Measurements from ENCODE around the gene OOSP4B. TPM values are rescaled to one million over a fixed set of nuclear protein-coding genes. Genes with fewer than 3 reads are reported as not detected.
"Not testable (repeated sequence)": the region's sequence is repeated elsewhere in the genome, so short reads cannot be mapped to it uniquely, and the experiment has no call there.

Gene OOSP4B
- total RNA-seq, 2 donors from 2014 or later = not detected

DNA sequence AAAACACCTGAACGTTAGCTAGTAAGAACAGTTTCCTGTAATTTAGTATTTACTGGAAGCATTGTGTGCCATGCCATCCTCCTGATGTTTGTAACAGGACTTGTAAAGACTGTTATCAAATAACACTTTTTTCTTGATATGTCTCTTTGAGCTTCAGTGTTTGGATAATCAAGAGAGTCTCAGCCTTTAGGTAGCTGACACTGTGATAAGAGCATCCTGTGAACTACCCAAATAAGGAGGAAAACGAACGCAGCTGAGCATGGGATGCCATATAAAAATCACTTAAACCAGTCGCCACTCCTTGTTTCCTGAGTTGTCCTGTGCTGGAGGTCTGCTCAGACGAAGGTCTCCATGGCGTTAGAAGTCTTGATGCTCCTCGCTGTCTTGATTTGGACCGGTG is 23.1 kb downstream of the OOSP4B start, which contains the start of gene OOSP2:
OOSP2 (plus strand) TSS at position 301 of the 400 bp plus-strand sequence; CDS start at position 352, 51 bp downstream.
- Histone ChIP-seq H3K27me3 (replicated peaks; ENCODE audit: insufficient read depth) (no peaks in the 10 kb centered on the region), H3K36me3 (no peaks in the 10 kb centered on the region), H3K4me1 (ENCODE audit: control insufficient read depth in 1 of 2, low read depth in 2 of 2) (no peaks in the 10 kb centered on the region), H3K9me3 (no peaks in the 10 kb centered on the region), H3K27ac (no peak within 1 kb of the TSS), H3K4me3 (no peak within 1 kb of the TSS)
- DNase-seq (ENCODE audit: low spot score) = no peak
- no peak for ATAC-seq (ENCODE audit: insufficient number of reproducible peaks, low FRiP score, low read depth)
- TF ChIP-seq, protein P1, sequence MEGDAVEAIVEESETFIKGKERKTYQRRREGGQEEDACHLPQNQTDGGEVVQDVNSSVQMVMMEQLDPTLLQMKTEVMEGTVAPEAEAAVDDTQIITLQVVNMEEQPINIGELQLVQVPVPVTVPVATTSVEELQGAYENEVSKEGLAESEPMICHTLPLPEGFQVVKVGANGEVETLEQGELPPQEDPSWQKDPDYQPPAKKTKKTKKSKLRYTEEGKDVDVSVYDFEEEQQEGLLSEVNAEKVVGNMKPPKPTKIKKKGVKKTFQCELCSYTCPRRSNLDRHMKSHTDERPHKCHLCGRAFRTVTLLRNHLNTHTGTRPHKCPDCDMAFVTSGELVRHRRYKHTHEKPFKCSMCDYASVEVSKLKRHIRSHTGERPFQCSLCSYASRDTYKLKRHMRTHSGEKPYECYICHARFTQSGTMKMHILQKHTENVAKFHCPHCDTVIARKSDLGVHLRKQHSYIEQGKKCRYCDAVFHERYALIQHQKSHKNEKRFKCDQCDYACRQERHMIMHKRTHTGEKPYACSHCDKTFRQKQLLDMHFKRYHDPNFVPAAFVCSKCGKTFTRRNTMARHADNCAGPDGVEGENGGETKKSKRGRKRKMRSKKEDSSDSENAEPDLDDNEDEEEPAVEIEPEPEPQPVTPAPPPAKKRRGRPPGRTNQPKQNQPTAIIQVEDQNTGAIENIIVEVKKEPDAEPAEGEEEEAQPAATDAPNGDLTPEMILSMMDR (IDR thresholded peaks at IDR 0.05) = no peak

DNA sequence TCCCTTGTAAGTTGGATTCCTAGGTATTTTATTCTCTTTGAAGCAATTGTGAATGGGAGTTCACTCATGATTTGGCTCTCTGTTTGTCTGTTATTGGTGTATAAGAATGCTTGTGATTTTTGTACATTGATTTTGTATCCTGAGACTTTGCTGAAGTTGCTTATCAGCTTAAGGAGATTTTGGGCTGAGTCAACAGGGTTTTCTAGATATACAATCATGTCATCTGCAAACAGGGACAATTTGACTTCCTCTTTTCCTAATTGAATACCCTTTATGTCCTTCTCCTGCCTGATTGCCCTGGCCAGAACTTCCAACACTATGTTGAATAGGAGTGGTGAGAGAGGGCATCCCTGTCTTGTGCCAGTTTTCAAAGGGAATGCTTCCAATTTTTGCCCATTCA is 33.4 kb downstream of the OOSP4B start:
- H3K4me3 ChIP-seq; H3K36me3 ChIP-seq; H3K27ac ChIP-seq; H3K27me3 ChIP-seq (replicated peaks; ENCODE audit: insufficient read depth); H3K4me1 ChIP-seq (ENCODE audit: control insufficient read depth in 1 of 2, low read depth in 2 of 2); ATAC-seq (ENCODE audit: insufficient number of reproducible peaks, low FRiP score, low read depth); DNase-seq (ENCODE audit: low spot score); H3K9me3 ChIP-seq: not testable (repeated sequence)

DNA sequence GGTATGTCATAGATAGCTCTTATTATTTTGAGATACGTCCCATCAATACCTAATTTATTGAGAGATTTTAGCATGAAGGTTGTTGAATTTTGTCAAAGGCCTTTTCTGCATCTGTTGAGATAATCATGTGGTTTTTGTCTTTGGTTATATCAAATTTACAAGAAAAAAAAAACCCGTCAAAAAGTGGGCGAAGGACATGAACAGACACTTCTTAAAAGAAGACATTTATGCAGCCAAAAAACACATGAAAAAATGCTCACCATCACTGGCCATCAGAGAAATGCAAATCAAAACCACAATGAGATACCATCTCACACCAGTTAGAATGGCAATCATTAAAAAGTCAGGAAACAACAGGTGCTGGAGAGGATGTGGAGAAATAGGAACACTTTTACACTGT is 33.9 kb downstream of the OOSP4B start:
- DNase-seq (ENCODE audit: low spot score); H3K36me3 ChIP-seq; H3K27me3 ChIP-seq (replicated peaks; ENCODE audit: insufficient read depth); H3K27ac ChIP-seq; H3K4me1 ChIP-seq (ENCODE audit: control insufficient read depth in 1 of 2, low read depth in 2 of 2); H3K9me3 ChIP-seq; H3K4me3 ChIP-seq; ATAC-seq (ENCODE audit: insufficient number of reproducible peaks, low FRiP score, low read depth): not testable (repeated sequence)

DNA sequence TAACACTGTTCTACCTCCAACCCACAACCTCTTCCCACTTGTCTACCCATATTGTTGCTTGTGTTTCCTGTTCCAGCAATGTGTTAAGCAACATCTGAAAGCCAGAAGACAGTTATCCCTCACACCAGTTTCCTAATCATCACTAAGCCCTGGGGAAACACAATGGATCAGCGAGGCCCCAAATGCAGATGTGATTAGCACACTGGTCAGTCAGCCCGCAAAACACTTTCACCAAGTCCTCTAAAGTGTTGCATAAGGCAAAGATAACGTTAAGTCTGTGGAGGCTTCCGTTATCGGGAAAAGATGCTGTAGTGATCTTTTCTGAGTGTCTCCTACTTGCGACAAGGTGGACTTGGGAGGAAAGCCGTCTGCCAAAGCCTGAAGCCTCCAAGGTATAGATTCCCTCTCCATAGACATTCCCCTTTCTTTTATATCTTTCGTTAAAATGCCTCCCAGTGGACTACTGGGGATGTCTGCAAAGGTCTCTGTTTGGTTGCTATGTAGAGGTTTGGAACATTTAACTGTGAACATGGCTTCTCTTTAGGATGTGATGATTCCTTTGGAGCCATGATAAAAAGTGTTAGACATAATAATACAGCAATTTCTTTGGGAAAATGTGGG is 39.5 kb downstream of the OOSP4B start, which contains the start of gene MS4A3:
MS4A3 (plus strand) TSS at position 317 of the 621 bp plus-strand sequence. CDS start 4,496 bp downstream, outside the sequence.
- Histone ChIP-seq H3K4me1 (ENCODE audit: control insufficient read depth in 1 of 2, low read depth in 2 of 2) (no peaks in the 10 kb centered on the region), H3K27me3 (replicated peaks; ENCODE audit: insufficient read depth) (no peaks in the 10 kb centered on the region), H3K27ac (no peak within 1 kb of the TSS), H3K4me3 (no peak within 1 kb of the TSS), H3K9me3 (no peaks in the 10 kb centered on the region), H3K36me3 (no peaks in the 10 kb centered on the region)
- TF ChIP-seq, protein P1 (IDR thresholded peaks at IDR 0.05) = no peak
- DNase-seq (ENCODE audit: low spot score) (no peak), ATAC-seq (ENCODE audit: insufficient number of reproducible peaks, low FRiP score, low read depth) (no peak)

DNA sequence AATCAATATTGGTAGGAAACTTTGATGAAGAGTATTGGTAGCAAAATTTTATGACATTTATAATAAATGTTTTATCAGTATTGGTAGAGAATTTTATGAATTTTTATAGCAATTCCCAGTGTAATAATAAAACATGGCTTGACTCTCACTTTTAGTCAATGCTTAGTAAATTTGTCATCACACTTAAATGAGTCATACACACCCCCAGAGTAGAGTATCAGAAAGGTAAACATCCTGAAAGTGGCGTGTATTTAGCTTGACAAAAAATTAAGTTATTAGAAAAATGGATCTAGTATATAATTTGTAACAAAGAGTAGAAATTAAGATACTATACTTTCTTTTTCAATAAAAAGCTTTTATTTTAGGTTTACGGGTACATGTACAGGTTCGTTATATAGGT is 42.1 kb downstream of the OOSP4B start:
- TF ChIP-seq, protein P1 (IDR thresholded peaks at IDR 0.05) = no peak
- ATAC-seq (ENCODE audit: insufficient number of reproducible peaks, low FRiP score, low read depth) (no peak), DNase-seq (ENCODE audit: low spot score) (no peak)
- Histone ChIP-seq H3K9me3 (no peaks in the 10 kb centered on the region), H3K36me3 (no peaks in the 10 kb centered on the region), H3K27me3 (replicated peaks; ENCODE audit: insufficient read depth) (no peaks in the 10 kb centered on the region), H3K4me1 (ENCODE audit: control insufficient read depth in 1 of 2, low read depth in 2 of 2) (no peaks in the 10 kb centered on the region), H3K4me3 (no peak overlapping the region), H3K27ac (no peak overlapping the region)

DNA sequence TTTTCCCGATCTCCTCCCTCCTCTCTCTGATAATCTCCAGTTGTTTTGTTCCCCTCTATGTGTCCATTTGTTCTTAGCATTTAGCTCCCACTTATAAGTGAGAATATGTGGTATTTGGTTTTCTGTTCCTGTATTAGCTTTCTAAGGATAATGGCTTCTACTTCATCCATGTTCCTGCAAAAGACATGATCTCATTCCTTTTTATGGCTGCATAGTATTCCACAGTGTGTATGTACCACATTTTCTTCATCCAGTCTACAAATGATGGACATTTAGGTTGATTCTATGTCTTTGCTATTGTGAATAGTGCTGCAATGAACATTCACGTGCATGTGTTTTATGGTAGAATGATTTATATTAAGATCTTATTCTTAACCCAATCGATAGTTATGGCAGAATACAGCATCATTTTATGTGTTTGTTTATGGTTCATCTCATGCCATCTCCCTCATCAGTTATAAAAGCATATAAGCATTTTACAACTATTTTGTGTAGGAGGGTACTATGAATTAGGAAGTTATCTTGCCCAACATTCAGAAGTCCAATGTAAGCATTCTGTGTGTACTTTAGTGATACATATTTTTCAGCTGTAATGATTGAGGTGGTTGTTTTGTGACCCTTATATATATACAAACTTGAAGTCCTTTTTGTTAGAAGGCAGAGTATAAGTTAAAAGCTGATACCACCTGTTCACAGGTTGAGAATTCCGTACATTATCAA is 42.7 kb downstream of the OOSP4B start:
- Histone ChIP-seq H3K4me1 (ENCODE audit: control insufficient read depth in 1 of 2, low read depth in 2 of 2) (no peaks in the 10 kb centered on the region), H3K9me3 (no peaks in the 10 kb centered on the region), H3K4me3 (no peak overlapping the region), H3K27me3 (replicated peaks; ENCODE audit: insufficient read depth) (no peaks in the 10 kb centered on the region), H3K27ac (no peak overlapping the region), H3K36me3 (no peaks in the 10 kb centered on the region)
- no peak for ATAC-seq (ENCODE audit: insufficient number of reproducible peaks, low FRiP score, low read depth)
- TF ChIP-seq, protein P1 (IDR thresholded peaks at IDR 0.05) = no peak
- DNase-seq (ENCODE audit: low spot score) = no peak
